HG03558 (cell line): Measurements from ENCODE around the gene CLDN34.

Experiments used
- ATAC-seq: cut with Tn5 transposase; IDR thresholded peaks from one replicate; pipeline ENCODE4 v1.9.1; 2021; ENCODE audit warnings: moderate number of reproducible peaks; ENCODE audit not compliant: unreplicated experiment; ENCODE audit errors: extremely low read depth

Gene CLDN34

GRCh38 chrX:9966775-9967408, at the start of gene CLDN34:
Gene CLDN34 (plus strand): TSS chrX:9967358. CDS start chrX:9967358, 0 bp downstream.
- ATAC-seq = no peak

- no peak for ATAC-seq
Observed at GRCh38 chrX:9917861-9918260, 49.3 kb upstream of the CLDN34 start.

- ATAC-seq = no peak
Observed at GRCh38 chrX:9919632-9920172, 47.5 kb upstream of the CLDN34 start.

GRCh38 chrX:9921407-9921806, 45.8 kb upstream of the CLDN34 start:
- ATAC-seq = no peak

- no peak for ATAC-seq
Observed at GRCh38 chrX:9923357-9923756, 43.8 kb upstream of the CLDN34 start.

- ATAC-seq = no peak
Observed at GRCh38 chrX:9926002-9926401, 41.2 kb upstream of the CLDN34 start.

- ATAC-seq = no peak
Observed at GRCh38 chrX:9927698-9928482, 39.3 kb upstream of the CLDN34 start.

GRCh38 chrX:9935436-9935835, 31.7 kb upstream of the CLDN34 start:
- ATAC-seq = no peak

- ATAC-seq = no peak
Observed at GRCh38 chrX:9937761-9938160, 29.4 kb upstream of the CLDN34 start.

- no peak for ATAC-seq
Observed at GRCh38 chrX:9938516-9938915, 28.6 kb upstream of the CLDN34 start.

- ATAC-seq = no peak
Observed at GRCh38 chrX:9940421-9940820, 26.7 kb upstream of the CLDN34 start.

- ATAC-seq = peak; percentile 95
Observed at GRCh38 chrX:9942086-9942485, 25.1 kb upstream of the CLDN34 start.

- ATAC-seq = no peak
Observed at GRCh38 chrX:9943420-9943819, 23.7 kb upstream of the CLDN34 start.

- ATAC-seq = no peak
Observed at GRCh38 chrX:9947131-9947794, 19.9 kb upstream of the CLDN34 start.

- ATAC-seq = no peak
Observed at GRCh38 chrX:9948406-9948805, 18.8 kb upstream of the CLDN34 start.

GRCh38 chrX:9952300-9952699, 14.9 kb upstream of the CLDN34 start:
- no peak for ATAC-seq

- no peak for ATAC-seq
Observed at GRCh38 chrX:9953396-9953795, 13.8 kb upstream of the CLDN34 start.

- no peak for ATAC-seq
Observed at GRCh38 chrX:9955506-9955905, 11.7 kb upstream of the CLDN34 start.

- ATAC-seq = no peak
Observed at GRCh38 chrX:9957743-9958142, 9.4 kb upstream of the CLDN34 start.

- ATAC-seq = no peak
Observed at GRCh38 chrX:9958183-9958582, 9.0 kb upstream of the CLDN34 start.

GRCh38 chrX:9961750-9962149, 5.4 kb upstream of the CLDN34 start:
- no peak for ATAC-seq
